NCI-H2029 treated with DMSO at 0.1 percent for 48 hours (cell line): ENCODE measurements around the gene TAT.
"Not testable (repeated sequence)": the region's sequence is repeated elsewhere in the genome, so short reads cannot be mapped to it uniquely, and the experiment has no call there.

Experiments used
- DNase-seq: peaks from one replicate; lab custom pipeline; 2025; lab: John Stamatoyannopoulos, UW

TAT gene

DNA sequence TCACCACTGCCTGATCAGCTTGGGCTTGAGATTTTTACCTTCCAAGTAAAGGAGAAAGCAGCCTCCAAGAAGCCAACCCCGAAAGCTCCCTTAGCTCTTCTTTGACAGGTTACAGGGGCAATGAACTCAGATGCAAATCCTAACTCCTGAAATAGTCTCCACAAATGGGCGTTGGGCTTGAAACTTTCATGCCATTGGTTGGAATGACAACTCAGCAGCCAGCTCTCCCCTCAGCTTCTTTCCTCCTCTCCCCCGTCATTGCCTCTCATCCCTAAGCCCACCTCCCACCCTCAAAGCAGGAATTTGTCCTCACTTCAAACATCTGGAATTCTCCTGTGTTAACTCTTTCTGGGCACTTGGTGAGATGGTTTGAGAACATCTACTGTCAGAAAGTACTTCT, at the start of gene TAT:
Gene TAT (minus strand): TSS at position 122 of the 400 bp plus-strand sequence. CDS start 677 bp downstream, outside the sequence.
- no peak for DNase-seq

DNA sequence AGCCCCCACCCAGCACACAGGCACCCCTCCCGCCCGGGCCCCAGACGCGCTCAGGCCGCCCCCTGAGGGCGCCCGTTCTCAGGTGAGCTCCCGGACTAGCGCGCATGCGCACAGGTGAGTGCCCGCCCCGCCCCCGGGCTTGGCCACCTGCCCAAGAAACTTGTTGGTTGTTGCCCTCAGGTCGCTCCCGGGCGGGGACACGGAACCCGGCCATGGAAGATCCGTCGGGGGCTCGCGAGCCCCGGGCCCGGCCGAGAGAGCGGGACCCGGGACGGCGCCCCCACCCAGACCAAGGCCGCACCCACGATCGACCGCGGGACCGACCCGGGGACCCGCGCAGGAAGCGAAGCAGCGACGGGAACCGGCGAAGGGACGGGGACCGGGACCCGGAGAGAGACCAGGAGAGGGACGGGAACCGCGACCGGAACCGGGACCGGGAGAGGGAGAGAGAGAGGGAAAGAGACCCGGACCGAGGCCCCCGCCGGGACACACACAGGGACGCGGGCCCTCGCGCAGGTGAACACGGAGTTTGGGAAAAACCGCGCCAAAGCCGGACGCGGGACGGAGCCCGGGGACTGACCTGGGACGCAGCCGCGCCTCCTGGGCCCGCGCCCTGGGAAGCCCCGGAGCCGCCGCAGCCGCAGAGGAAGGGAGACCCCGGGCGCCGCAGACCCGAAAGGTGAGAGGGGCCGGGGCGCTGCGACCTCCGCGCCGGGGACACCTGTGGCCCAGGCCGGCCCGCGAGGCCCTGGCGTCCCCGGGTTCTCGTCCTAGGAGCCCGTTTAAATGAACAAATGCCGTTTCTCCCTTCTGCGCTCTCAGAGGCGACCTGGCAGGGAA, 49.3 kb upstream of the TAT start, which contains the start of gene MARVELD3:
Gene MARVELD3 (plus strand): TSS at position 167 of the 840 bp plus-strand sequence. CDS start 46 bp downstream, at position 213.
- no peak for DNase-seq

DNA sequence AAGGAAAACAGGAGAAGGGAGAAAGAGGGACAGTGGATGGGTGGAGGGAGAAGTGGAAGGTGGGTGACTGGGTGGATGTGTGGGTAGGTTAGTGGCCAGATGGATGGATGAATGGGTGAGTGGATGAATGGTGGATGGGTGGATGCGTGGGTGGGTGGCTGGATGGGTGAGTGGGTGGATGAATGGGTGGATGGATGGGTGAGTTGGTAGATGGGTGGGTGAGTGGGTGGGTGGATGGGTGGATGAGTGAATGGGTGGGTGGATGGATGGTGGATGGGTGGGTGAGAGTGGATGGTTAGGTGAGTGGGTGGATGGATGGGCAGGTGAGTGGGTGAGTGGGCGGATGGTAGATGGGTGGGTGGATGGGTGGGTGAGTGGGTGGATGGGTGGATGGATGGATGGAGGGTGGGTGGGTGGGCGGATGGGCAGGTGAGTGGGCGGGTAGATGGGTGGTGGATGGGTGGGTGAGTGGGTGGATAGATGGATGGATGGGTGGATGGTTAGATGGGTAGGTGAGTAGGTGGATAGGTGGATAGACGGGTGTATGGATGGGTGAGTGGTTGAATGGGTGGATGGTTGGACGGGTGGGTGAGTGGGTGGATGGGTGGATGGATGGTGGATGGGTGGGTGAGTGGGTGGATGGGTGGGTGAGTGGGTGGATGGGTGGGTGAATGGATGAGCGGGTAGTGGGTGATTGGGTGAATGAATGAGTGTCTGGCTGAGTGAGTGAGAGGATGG, 48.4 kb upstream of the TAT start:
- no peak for DNase-seq

DNA sequence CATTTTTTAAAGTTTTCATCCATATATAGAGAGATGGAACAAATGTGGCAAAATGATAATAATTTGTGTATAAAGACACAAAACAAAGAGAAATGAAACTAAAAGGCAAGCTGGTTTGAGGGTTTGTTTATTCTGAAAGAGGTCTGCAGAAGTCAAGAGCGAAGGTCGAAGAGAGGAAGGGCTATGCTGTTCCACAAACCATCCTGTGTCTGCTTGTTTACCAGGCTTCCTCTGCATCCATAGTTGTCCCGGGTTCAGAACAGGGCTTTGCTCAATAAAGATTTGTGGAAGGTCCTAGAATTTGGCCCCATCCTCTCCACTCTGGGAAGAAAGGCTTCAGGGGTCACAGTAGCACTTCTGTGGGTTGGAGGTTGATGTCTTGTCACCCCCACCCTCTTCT, 46.7 kb upstream of the TAT start:
- DNase-seq, result no peak

DNA sequence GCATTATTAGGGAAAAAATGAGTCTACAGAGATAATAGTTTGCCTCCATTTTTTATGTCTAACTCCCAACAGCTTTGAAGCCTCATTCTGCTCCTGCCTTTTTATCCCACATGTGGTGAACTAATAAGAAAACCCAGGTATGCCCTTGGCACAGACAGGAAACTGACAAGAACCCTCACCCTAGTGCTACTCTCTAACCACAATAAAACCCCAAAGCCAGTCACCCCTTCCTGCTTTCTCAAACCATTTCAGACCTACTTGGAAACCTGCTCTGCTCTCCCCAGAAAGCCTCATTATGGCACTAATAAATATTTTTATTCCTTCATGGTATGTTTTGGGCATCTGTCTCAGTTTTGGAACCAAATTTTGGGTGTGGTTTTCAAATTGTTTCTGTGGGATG, 45.2 kb upstream of the TAT start:
- DNase-seq, result no peak

DNA sequence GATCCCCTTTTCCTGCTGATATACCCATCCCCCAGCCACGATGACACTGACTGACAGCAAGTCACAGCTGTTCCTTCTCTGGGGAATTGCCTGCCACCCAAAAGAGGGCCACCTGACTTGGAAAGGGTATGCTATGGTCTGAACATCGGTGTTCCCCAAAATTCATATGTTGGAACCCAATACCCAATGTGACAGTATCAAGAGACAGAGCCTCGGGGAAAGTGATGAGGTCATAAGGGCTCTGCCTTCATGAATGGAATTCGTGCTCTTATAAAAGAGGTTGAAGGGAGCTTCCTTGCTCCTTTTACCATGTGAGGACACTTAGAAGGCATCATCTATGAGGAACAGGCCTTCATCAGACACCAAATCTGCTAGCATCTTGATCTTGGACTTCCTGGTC, 41.5 kb upstream of the TAT start:
- no peak for DNase-seq

DNA sequence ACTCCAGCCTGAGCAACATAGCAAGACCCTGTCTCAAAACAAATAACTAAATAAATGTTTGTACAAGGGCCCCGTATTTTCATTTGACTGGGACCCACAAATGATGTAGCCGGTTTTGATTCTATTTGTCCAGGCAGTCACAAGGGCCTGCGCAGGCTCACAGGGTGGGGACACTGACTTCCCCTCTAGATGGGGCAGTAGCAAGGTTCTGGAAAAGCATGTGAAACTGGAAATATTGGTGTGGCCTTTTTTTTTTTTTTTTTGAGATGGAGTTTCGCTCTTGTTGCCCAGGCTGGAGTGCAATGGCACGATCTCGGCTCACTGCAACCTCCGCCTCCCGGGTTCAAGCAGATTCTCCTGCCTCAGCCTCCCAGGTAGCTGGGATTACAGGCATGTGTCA, 38.1 kb upstream of the TAT start:
- not testable (repeated sequence) for DNase-seq

DNA sequence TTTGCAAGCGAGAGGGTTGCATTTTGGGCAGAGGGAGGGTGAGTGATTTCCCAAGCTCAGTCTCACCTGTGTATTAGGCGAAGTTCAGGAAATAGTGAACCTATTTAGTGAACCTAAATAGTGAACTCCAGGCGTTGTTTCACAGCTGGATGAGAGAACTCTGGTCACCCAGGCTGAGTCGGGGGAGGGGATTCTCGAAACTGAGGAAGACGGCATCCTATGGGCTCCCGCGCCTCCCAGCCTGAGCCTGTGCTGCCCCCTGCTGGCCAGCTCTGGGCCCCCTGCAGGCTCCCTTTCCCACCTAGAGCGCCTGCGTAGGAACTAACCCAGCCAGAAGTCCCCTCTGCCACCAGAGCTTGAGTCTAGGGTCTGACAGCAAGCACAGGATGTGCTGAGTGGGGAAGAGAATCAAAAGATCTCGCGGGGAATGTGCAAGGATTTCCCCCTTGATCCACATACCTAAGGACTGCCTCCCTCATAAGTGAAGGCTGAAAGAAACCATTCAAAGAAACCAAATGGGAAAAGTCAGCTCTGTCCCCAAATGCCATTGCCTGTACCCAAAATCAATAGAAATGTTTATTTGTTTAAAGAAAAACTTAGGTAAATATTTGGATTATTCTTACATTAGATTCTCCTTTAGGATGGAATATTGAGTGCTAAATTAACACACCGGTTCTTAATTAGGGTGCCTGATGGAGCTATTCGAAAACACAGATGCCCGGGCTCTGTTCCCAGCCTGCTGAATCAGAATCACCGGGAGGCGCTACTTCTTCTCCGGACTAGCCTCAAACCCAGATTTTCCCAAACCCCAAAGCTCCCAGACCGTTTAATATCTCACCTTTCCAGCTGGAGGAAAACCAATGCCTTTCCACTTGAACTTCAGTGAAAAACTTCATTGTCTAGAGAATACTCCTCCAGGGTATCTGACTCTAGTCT, 34.3 kb upstream of the TAT start:
- no peak for DNase-seq

DNA sequence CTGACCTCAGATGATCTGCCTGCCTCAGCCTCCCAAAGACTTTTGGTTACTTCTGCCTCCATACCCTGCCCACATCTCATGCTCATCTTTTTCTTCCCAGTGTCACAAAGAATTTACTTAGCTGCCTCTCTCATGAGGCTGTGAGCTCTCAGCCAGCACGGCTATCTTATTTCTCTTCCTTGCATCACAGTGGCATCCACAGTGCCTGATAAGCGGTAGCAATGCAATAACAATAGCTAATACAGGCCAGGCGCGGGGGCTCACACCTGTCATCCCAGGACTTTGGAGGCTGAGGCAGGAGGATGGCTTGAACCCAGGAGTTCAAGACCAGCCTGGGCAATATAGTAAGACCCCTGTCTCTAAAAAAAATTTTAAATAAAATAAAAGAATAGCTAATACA, 33.6 kb upstream of the TAT start:
- DNase-seq, result no peak

DNA sequence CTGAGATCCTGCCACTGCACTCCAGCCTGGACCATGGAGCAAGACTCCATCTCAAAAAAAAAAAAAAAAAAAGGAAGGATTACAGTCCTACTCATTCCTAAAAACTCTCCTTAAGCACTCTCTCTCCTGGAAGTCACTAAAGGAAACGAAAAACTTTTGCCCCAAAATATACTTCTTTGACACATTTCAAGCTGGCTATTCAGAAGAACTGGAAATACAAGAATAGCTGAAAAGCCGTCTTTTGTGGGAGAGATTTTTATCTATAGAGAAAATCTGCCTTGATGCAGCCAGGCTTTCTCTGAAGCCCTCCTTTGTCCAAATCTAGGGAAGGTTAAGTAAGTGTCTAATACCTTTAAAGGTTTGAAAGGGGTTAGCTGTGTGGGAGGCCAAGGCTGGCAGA, 32.2 kb upstream of the TAT start:
- no peak for DNase-seq

DNA sequence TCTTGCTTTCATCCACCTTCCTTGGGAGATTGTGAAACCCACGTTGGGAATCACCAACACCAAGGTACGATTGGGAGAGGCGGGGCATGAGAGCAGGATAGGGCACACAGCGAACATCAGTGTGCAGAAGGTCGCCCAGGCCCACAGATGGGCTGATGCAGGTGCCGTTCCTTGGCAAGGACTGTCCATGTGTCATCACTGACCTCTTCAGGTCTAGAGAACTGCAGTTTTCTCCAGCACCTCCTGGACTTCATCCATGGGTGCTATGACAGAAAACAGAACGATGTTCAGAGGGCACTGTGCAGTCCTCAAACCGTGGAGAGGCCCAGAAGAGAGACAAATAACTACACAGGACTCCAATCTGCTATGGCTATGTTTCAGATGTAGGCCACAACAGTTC, 23.9 kb upstream of the TAT start:
- no peak for DNase-seq

DNA sequence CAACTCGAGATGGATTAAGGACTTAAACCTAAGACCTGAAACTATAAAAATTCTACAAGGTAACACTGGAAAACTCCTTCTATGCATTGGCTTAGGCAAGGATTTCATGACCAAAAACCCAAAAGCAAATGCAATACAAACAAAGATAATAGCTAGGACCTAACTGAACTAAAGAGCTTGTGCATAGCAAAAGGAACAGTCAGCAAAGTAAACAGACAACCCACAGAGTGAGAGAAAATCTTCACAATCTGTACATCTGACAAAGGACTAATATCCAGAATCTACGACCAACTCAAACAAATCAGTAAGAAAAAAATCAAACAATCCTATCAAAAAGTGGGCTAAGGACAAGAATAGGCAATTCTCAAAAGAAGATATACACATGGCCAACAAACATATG, 21.5 kb upstream of the TAT start:
- not testable (repeated sequence) for DNase-seq

DNA sequence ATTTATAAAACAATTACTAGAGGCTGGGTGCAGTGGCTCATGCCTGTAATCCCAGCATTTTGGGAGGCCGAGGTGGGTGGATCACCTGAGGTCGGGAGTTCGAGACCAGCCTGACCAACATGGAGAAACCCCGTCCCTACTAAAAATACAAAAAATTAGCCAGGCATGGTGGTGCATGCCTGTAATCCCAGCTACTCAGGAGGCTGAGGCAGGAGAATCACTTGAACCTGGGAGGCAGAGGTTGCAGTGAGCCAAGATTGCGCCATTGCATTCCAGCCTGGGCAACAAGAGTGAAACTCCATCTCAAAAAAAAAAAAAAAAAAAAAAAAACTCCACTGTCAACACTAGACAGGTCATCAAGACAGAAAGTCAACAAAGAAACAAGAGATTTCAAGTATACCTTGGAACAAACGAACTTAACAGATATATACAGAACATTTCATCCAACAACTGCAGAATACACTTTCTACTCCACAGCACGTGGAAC, 18.5 kb upstream of the TAT start:
- DNase-seq, result not testable (repeated sequence)

DNA sequence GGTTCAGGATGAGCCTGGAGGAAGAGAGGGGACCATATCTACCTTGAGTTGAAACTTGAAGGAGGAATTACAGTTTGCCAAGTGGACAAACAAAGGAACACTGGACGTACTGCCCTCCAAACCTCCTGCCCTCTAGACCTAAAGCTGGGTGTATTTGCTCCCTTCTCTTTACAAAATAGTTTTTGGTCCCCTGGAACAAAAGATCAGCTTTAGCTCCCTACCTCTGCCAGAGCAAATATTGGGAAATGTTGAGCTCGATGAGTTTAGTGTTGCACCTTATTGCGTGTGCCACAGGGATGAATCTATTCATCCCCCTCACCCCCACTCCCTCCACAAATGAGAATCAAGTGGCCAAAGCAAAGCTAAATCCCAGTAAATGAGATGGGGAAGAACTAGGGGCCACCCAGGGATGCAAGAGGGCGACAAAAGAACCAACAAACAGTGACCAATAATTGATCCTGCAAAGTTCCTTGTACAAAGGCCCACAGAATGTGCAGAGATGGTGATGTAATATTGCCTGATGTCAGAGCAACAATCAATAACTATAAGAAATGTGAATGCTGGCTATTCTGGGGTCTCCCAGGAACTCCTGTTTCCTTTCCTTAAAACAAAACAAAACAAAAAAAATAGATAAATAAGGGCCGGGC, 17.2 kb upstream of the TAT start:
- no peak for DNase-seq

DNA sequence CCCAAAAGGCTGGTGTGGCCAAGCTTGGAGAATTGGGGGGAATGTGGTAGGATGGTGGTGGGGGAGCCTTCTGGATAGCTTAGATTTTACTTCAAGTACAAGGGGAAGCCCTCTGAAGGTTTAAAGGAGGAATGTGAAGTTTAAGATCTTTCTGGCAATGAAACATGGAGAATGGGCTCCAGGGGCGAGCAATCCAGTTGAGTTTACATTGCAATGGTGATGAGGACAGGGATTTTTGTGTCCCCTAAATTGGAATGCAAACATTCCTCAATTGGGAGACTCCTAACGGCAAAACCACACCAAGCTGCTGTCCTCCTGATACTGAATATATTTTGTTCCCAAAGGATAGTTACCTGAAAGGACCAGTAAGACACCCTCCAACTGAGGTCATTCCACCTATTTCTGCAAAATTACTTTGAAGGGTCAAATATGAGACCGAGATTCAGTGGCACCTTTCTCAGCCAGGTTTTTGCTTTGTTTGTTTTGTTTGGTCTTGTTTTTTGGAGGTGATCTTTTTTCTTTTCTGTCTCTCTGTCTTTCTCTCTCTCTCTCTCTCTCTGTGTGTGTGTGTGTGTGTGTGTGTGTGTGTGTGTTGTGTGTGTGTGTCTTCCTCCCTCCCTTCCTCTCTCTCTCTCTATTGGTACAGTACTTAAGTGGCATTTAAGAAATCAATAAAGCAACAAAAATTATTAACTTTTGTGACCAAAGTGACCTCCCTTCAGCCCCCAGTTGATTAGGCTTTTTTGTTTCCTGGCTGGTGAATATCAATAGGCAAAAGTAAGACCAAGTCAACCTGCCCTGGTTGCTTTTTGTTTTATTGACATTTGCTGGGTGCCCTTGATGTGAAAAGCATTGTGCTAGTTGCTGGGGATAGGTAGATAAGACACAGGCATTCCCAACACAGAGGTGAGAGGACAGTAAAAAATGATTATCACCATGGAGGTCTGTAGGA, 16.4 kb upstream of the TAT start:
- no peak for DNase-seq

DNA sequence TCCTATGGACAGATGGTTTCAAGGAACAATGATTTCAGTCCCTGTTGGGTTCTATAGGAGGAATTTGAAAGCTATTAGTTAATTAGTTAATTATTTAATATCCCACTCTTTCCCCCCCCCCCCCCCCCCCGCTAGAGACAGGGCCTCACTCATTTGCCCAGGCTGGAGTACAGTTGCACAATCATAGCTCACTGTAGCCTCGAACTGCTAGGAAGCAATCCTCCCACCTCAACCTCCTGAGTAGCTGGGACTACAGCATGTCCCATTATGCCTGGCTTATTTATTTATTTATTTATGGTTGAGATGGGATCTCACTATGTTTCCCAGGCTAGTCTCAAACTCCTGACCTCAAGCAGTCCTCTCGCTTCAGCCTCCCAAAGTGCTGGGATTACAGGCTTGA, 15.0 kb upstream of the TAT start:
- DNase-seq, result no peak

DNA sequence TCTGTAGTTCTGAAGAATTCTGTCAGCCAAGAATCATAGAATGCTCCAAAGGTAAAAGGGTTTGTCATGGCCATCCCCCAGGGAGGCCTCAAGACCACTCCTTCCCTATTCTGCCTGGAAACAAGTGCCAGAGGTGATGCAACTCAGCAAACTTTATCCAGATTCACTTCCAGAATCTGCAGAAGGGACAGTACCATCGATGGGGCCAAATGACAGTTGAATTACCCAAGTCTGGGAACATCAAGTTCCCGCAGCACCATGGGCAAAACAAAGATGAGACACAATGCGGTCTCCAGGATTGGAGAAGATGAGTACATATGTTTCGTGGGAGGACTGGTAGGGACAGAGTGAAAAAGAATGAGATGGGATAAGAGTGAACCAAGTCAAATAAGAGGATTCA, 13.7 kb upstream of the TAT start:
- no peak for DNase-seq

DNA sequence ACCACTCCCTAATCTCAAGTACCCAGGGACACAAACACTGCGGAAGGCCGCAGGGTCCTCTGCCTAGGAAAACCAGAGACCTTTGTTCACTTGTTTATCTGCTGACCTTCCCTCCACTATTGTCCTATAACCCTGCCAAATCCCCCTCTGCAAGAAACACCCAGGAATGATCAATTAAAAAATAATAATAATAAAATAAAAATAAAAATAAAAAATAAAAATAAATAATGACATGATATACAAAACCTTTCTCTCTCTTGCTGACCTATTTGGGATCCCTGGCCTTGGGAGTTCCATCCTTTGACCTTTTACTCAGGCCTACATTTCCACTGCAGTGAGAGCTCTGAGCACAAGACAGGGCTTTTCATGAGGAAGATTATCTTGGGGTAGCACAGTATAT, 13.2 kb upstream of the TAT start:
- DNase-seq, result not testable (repeated sequence)

DNA sequence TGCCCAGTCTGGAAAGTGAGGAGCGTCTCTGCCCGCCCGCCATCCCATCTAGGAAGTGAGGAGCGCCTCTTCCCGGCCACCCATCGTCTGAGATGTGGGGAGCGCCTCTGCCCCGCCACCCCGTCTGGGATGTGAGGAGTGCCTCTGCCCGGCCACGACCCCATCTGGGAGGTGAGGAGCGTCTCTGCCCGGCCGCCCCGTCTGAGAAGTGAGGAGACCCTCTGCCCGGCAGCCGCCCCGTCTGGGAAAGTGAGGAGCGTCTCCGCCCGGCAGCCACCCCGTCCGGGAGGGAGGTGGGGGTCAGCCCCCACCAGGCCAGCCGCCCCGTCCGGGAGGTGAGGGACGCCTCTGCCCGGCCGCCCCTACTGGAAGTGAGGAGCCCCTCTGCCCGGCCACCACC, 12.4 kb upstream of the TAT start:
- DNase-seq, result not testable (repeated sequence)

DNA sequence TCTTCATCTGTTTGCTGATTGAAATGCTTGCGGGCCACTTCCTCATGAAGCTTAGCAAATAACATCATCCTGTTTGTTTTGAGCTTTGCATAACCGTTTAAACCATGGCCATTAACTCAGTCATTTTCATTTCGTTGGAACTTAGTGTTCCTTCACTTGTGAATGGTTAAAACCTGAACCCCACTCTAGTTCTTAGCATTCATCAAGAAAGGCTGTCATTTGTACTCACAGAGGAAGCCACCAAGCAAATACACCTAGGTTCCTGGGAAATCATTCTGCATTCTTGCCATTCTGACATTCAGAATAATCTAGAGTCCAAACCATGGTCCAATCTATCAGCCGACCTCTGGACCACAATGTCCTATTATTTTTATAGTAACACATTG, 8.4 kb upstream of the TAT start:
- DNase-seq, result no peak
